Stimulated activated naive CD8-positive, alpha-beta T cell treated with anti-CD3 and anti-CD28 coated beads, Interleukin-15, amount 100 ng/mL, for 72 hours (primary cell): ENCODE measurements around the gene GJE1.
"Not testable (repeated sequence)": the region's sequence is repeated elsewhere in the genome, so short reads cannot be mapped to it uniquely, and the experiment has no call there.

ENCODE experiments used
- ATAC-seq: fragments of 150-1000 bp; cut with Tn5 transposase; 2 replicates; pipeline ENCODE4 v1.10.0; 2021; ENCODE audit warnings: mild to moderate bottlenecking, moderate library complexity
- DNase-seq, 2 donors: peaks; one replicate each; pipeline ENCODE4 v3.0.0; 2021 to 2022
- H3K27ac Mint-ChIP-seq, 2 donors: one replicate each; pipeline ENCODE4 v1.8.0; 2022; ENCODE audit warnings: mild to moderate bottlenecking in 2 of 2, mixed read lengths in 2 of 2, moderate library complexity in 2 of 2
- H3K27me3 Mint-ChIP-seq: one replicate; pipeline ENCODE4 v1.8.0; 2022; ENCODE audit warnings: mixed read lengths
- H3K4me1 Mint-ChIP-seq: one replicate; pipeline ENCODE4 v1.8.0; 2022; ENCODE audit warnings: mild to moderate bottlenecking, mixed read lengths
- H3K4me3 Mint-ChIP-seq, 2 donors: one replicate each; pipeline ENCODE4 v1.8.0; 2022; ENCODE audit warnings: mild to moderate bottlenecking in 2 of 2, mixed read lengths in 2 of 2, moderate library complexity in 1 of 2
- H3K9me3 Mint-ChIP-seq, 2 donors: one replicate each; pipeline ENCODE4 v1.8.0; 2022; ENCODE audit warnings: mixed read lengths in 2 of 2

The GJE1 gene

GRCh38 chr6:142153196-142153595 lies 20.5 kb downstream of the GJE1 start:
- peak overlapping the region in 1 of 2 donors; percentile 72 for H3K27ac Mint-ChIP-seq
- H3K4me1 Mint-ChIP-seq: peaks cover 60% of the 10 kb centered on the region
- no peaks in the 10 kb centered on the region for H3K9me3 Mint-ChIP-seq
- H3K27me3 Mint-ChIP-seq: no peaks in the 10 kb centered on the region
- ATAC-seq (peak; percentile 39), DNase-seq (no peak)
- peak overlapping the region in 1 of 2 donors; percentile 17 for H3K4me3 Mint-ChIP-seq

GRCh38 chr6:142154336-142154735 lies 21.6 kb downstream of the GJE1 start:
- no peak for ATAC-seq
- no peak for DNase-seq
- H3K9me3 Mint-ChIP-seq: no peaks in the 10 kb centered on the region
- no peak overlapping the region for H3K27ac Mint-ChIP-seq
- H3K4me3 Mint-ChIP-seq: no peak overlapping the region
- peaks cover 54% of the 10 kb centered on the region for H3K4me1 Mint-ChIP-seq
- H3K27me3 Mint-ChIP-seq: no peaks in the 10 kb centered on the region

GRCh38 chr6:142155091-142155490 lies 22.4 kb downstream of the GJE1 start:
- Mint-ChIP-seq H3K4me1 (peaks cover 52% of the 10 kb centered on the region), H3K27ac (no peak overlapping the region), H3K4me3 (no peak overlapping the region), H3K9me3 (no peaks in the 10 kb centered on the region), H3K27me3 (no peaks in the 10 kb centered on the region)
- no peak for ATAC-seq
- no peak for DNase-seq

DNA sequence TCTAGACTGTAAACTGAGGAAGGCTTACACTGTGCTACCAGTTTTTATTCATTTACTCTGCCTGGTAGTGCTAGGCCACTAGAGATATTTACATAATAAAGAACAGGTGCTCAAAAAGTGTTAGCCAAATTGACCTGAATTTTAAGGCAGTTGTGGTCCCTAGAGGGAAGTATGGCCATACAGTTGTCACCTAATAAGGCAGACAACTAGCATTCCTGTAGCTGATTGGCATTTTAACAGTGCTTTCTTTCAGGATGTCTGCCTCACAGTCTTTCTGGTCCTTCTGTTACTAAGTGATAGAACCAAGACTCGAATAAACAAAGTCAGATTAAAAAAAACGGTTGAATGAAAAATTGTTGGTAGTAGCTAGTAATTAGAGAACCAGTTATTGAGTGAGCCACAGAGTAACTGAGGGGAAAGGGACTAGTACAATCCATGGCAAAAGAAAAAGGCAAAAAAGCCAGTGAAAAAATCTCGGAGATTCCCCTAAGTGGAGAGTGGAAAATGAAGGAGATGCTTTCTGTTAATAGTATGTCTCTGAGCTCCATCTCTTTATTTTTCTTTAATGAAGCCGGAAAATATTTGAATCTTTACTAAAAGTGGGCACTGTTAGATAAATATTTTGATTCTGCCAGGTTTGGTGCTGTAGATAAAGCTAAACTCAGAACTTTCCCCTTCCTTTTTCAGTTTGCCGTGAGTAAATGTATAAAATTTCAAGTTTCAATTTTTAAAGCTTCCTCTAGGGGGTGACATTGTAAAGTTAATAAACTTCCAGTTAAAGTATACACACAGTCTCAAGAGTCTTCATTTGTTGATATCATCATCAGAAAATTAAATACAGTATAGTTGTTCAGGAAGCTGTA lies 23.4 kb downstream of the GJE1 start:
- H3K27me3 Mint-ChIP-seq: no peaks in the 10 kb centered on the region
- peak overlapping the region in 1 of 2 donors; percentile 72 for H3K27ac Mint-ChIP-seq
- no peak for DNase-seq
- peaks cover 50% of the 10 kb centered on the region for H3K4me1 Mint-ChIP-seq
- no peaks in the 10 kb centered on the region for H3K9me3 Mint-ChIP-seq
- peak overlapping the region in 1 of 2 donors; percentile 53 for H3K4me3 Mint-ChIP-seq
- peak; percentile 43 for ATAC-seq

DNA sequence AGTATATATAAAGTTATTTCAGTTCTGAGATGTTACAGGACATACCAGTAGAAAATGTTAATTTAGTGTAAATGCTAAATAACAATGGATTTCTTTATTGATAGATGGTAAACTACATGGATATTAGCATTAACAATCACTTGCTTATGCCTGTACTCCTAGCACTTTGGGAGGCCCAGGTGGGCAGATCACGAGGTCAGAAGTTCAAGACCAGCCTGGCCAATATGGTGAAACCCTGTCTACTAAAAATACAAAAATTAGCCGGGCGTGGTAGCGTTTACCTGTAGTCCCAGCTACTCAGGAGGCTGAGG lies 24.0 kb downstream of the GJE1 start:
- not testable (repeated sequence) for ATAC-seq, DNase-seq, H3K4me3 Mint-ChIP-seq, H3K9me3 Mint-ChIP-seq, H3K27me3 Mint-ChIP-seq, H3K27ac Mint-ChIP-seq
- H3K4me1 Mint-ChIP-seq: peaks cover 46% of the 10 kb centered on the region

DNA sequence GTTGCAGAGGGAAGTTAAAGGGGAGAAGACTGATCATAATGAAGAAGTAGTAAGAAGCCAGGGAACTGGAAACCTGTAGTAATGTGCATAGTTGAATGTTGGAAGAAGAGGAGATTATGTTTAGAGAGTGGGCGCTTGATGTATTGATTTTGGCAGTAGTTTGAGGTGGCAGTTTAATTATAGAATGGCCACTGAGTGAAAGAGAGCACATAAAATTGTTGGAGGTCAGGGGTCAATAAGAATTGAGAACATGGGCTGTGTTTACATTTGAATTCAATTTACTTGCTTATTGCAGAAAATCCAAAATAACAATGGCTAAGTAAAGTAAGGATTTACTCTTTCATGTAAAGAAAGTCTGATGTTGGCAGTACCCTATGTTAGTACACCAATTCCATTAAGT lies 30.1 kb downstream of the GJE1 start:
- H3K27me3 Mint-ChIP-seq: no peaks in the 10 kb centered on the region
- H3K4me1 Mint-ChIP-seq: peaks cover 24% of the 10 kb centered on the region
- H3K9me3 Mint-ChIP-seq: no peaks in the 10 kb centered on the region
- no peak overlapping the region for H3K27ac Mint-ChIP-seq
- no peak overlapping the region for H3K4me3 Mint-ChIP-seq
- DNase-seq (no peak), ATAC-seq (no peak)

- no peak overlapping the region for H3K27ac Mint-ChIP-seq
- DNase-seq (no peak), ATAC-seq (no peak)
- no peaks in the 10 kb centered on the region for H3K9me3 Mint-ChIP-seq
- H3K27me3 Mint-ChIP-seq: no peaks in the 10 kb centered on the region
- peaks cover 11% of the 10 kb centered on the region for H3K4me1 Mint-ChIP-seq
- no peak overlapping the region for H3K4me3 Mint-ChIP-seq
Measured at GRCh38 chr6:142165227-142165626, 32.5 kb downstream of the GJE1 start.

DNA sequence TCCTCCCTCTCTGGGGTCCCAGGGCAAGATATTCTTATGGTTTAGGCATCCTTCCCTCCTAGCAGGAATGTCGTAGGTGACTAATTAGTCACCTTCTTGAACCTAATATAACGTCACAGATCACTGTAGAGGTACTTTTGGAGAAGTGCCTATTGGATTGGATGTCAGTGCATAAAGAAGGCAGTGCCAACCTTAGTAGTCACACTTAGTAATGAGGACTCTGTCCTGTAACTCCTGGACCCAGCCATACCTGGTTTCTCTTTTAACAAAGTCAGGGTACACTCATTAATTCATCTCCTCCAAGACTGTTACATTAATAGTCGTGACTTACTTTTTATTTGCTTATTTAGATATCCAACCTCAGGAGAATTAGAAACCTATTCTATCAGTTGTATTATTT lies 34.3 kb downstream of the GJE1 start:
- Mint-ChIP-seq H3K4me3 (no peak overlapping the region), H3K4me1 (peaks cover 5% of the 10 kb centered on the region), H3K27ac (no peak overlapping the region), H3K9me3 (no peaks in the 10 kb centered on the region), H3K27me3 (no peaks in the 10 kb centered on the region)
- no peak for ATAC-seq
- DNase-seq: no peak

DNA sequence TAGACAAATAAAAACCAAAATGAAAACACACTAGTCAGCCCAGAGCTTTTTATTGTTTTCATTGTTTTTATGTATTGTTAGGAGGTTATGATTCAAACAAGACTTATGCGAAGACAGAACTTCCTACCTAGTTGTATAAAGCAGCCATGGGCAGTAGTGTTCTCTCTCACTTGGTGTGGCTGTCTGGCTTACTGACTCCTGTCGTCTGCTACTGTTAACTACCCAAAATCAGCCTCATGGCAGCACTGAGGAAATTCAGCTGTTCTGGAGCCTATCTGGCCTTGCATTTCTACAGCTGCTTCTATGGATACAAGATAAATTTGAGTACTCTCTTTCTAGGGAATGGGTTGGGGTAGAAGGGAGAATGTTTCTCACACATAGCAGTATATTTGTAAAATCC lies 34.8 kb downstream of the GJE1 start:
- peaks cover 5% of the 10 kb centered on the region for H3K4me1 Mint-ChIP-seq
- no peaks in the 10 kb centered on the region for H3K9me3 Mint-ChIP-seq
- H3K4me3 Mint-ChIP-seq: no peak overlapping the region
- no peak for DNase-seq
- no peak overlapping the region for H3K27ac Mint-ChIP-seq
- no peaks in the 10 kb centered on the region for H3K27me3 Mint-ChIP-seq
- no peak for ATAC-seq

GRCh38 chr6:142171351-142171750 lies 38.6 kb downstream of the GJE1 start:
- H3K9me3 Mint-ChIP-seq: peaks cover 0 to 5% of the 10 kb centered on the region in 2 donors
- ATAC-seq: no peak

GRCh38 chr6:142172758-142173157 lies 40.0 kb downstream of the GJE1 start:
- ATAC-seq (no peak), DNase-seq (no peak)
- H3K27me3 Mint-ChIP-seq: no peaks in the 10 kb centered on the region
- peaks cover 5 to 8% of the 10 kb centered on the region in 2 donors for H3K9me3 Mint-ChIP-seq
- no peak overlapping the region for H3K4me3 Mint-ChIP-seq
- H3K4me1 Mint-ChIP-seq: no peaks in the 10 kb centered on the region
- peak overlapping the region in 1 of 2 donors; percentile 16 for H3K27ac Mint-ChIP-seq

More at GRCh38 chr6:142171351-142171750, 38.6 kb downstream of the GJE1 start:
- Mint-ChIP-seq H3K4me3 (no peak overlapping the region), H3K4me1 (no peaks in the 10 kb centered on the region), H3K27me3 (no peaks in the 10 kb centered on the region), H3K27ac (no peak overlapping the region)
- DNase-seq: no peak

- H3K27ac Mint-ChIP-seq: no peak overlapping the region
- H3K27me3 Mint-ChIP-seq: no peaks in the 10 kb centered on the region
- DNase-seq: no peak
- H3K9me3 Mint-ChIP-seq: peaks cover 5 to 13% of the 10 kb centered on the region in 2 donors
- no peak overlapping the region for H3K4me3 Mint-ChIP-seq
- ATAC-seq: no peak
- H3K4me1 Mint-ChIP-seq: no peaks in the 10 kb centered on the region
Measured at GRCh38 chr6:142173980-142174379, 41.3 kb downstream of the GJE1 start.

- Mint-ChIP-seq H3K9me3 (peaks cover 5 to 13% of the 10 kb centered on the region in 2 donors), H3K4me3 (no peak overlapping the region), H3K27me3 (no peaks in the 10 kb centered on the region), H3K4me1 (no peaks in the 10 kb centered on the region), H3K27ac (no peak overlapping the region)
- ATAC-seq (no peak), DNase-seq (no peak)
Measured at GRCh38 chr6:142174703-142175102, 42.0 kb downstream of the GJE1 start.

DNA sequence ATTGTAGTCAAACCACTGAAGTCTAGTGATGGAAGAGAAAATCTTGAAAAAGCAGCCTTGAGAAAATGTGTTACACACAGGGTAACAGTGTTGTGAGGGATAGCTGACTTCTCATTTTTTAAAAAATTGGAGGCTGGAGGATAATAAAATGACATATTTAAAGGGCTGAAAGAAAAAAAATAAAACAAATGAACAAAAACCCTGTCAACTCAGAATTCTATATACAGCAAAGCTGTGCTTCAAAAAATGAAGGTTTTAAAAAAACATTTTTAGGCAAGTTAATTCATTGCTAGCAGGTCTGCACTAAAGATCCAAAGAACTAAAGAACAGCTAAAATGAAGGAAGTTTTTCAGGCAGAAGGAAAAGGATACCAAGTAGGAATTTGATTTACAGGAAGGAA lies 45.4 kb downstream of the GJE1 start:
- DNase-seq (no peak), ATAC-seq (no peak)
- H3K9me3 Mint-ChIP-seq: peaks cover 5 to 13% of the 10 kb centered on the region in 2 donors
- H3K4me1 Mint-ChIP-seq: no peaks in the 10 kb centered on the region
- H3K27me3 Mint-ChIP-seq: no peaks in the 10 kb centered on the region
- no peak overlapping the region for H3K27ac Mint-ChIP-seq
- H3K4me3 Mint-ChIP-seq: no peak overlapping the region

DNA sequence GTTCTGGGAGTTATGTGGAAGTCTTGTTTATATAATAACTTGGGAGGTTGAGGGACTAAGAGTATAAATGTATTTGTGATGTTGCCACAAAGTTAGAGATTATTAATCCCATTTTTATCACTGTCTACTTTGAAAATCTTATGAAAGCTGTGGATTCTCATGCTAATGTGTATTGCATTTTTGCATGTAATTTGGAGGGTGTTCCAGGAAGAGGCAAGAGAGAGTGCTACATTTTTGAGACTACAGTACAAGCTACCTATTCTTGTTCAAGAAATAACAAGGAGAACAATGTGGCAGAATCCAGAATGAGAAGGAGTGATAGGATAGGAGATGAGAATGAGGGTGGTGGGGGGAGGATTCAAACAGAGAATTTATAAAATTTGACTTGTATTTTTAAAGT lies 49.3 kb downstream of the GJE1 start:
- ATAC-seq (no peak), DNase-seq (no peak)
- Mint-ChIP-seq H3K9me3 (peaks cover 0 to 12% of the 10 kb centered on the region in 2 donors), H3K27me3 (no peaks in the 10 kb centered on the region), H3K4me1 (peaks cover 6% of the 10 kb centered on the region), H3K4me3 (no peak overlapping the region), H3K27ac (no peak overlapping the region)

DNA sequence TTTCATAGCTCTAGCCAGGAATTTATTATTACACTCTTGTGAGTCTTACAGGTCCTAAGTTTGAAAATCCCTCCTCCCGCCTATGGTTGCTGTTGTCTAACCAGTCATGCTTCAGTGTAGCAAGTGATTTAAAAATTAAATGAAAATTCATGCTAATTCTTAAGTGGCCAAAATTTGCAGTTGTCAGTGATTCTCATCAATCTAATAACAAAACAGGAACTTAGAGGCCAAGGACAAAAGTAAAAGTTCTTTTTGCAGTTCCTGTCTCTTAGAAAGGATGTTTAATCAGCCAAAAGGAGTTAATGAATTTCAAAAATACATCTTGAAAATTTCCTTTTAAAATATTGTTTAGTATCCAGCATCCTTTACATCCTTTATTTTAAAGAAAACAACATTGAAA lies 50.6 kb downstream of the GJE1 start:
- ATAC-seq (no peak), DNase-seq (no peak)
- H3K27ac Mint-ChIP-seq: no peak overlapping the region
- H3K4me3 Mint-ChIP-seq: no peak overlapping the region
- peaks cover 6% of the 10 kb centered on the region for H3K4me1 Mint-ChIP-seq
- no peaks in the 10 kb centered on the region for H3K27me3 Mint-ChIP-seq
- no peaks in the 10 kb centered on the region for H3K9me3 Mint-ChIP-seq

GRCh38 chr6:142184307-142184706 lies 51.6 kb downstream of the GJE1 start:
- DNase-seq: no peak
- no peak for ATAC-seq
- H3K27me3 Mint-ChIP-seq: no peaks in the 10 kb centered on the region
- no peaks in the 10 kb centered on the region for H3K9me3 Mint-ChIP-seq
- H3K4me3 Mint-ChIP-seq: no peak overlapping the region
- peaks cover 6% of the 10 kb centered on the region for H3K4me1 Mint-ChIP-seq
- H3K27ac Mint-ChIP-seq: no peak overlapping the region
